IMR-90 (cell line): ENCODE results near the gene GRIA4. TPM values are rescaled to one million over a fixed set of nuclear protein-coding genes. Genes with fewer than 3 reads are reported as not detected.

ENCODE experiments used
- ATAC-seq: fragments of 200-7000 bp; cut with Tn5 transposase; 2 replicates; pipeline ENCODE4 v1.9.1; 2020; ENCODE audit warnings: low read depth, mild to moderate bottlenecking, moderate library complexity
- BruUV-seq: library from RNA; stranded (reverse); fragments of 400-500 nt; replicated peaks from 2 replicates; lab custom pipeline; 2021; lab: Mats Ljungman, UMichigan
- CTCF ChIA-PET: fragments of 300-600 bp; formaldehyde crosslinking; extraction: SDS; loops from one replicate; lab custom pipeline; 2021; ENCODE audit warnings: antibody characterized with exemption; lab: Yijun Ruan, JAX
- POLR2A ChIA-PET: fragments of 300-600 bp; sonication (Branson Sonifier 250); formaldehyde crosslinking; loops from one replicate; lab custom pipeline; 2022; ENCODE audit warnings: antibody characterized with exemption; ENCODE audit not compliant: unreplicated experiment; lab: Charles Lee
- DNase-seq: peaks from one replicate; pipeline ENCODE4 v3.0.0; 2013
- H2AFZ ChIP-seq: replicated peaks from 2 replicates; pipeline ENCODE3; 2013; ENCODE audit warnings: low read length, mild to moderate bottlenecking; ENCODE audit not compliant: poor library complexity
- H2AK5ac ChIP-seq: 2 replicates; pipeline ENCODE4 v1.6.1; 2013; ENCODE audit warnings: low read depth, low read length, inconsistent platforms
- H2AK9ac ChIP-seq: replicated peaks from 2 replicates; pipeline ENCODE3; 2013; ENCODE audit warnings: mild to moderate bottlenecking, low read depth, low read length, moderate library complexity; ENCODE audit not compliant: poor library complexity
- H2BK120ac ChIP-seq: 2 replicates; pipeline ENCODE4 v1.6.1; 2013; ENCODE audit warnings: low read depth, low read length, inconsistent platforms
- H2BK15ac ChIP-seq: 3 replicates; pipeline ENCODE4 v1.6.1; 2013; ENCODE audit warnings: low read depth, low read length, inconsistent platforms
- H2BK20ac ChIP-seq: 2 replicates; pipeline ENCODE4 v1.6.1; 2013; ENCODE audit warnings: low read depth, mild to moderate bottlenecking, inconsistent platforms, low read length, moderate library complexity
- H2BK5ac ChIP-seq: 2 replicates; pipeline ENCODE4 v1.6.1; 2013; ENCODE audit warnings: mild to moderate bottlenecking, low read depth, low read length, inconsistent platforms; ENCODE audit not compliant: poor library complexity, severe bottlenecking
- H3K14ac ChIP-seq: replicated peaks from 2 replicates; pipeline ENCODE4 v1.6.1; 2013; ENCODE audit warnings: low read depth, low read length, inconsistent platforms
- H3K18ac ChIP-seq: 2 replicates; pipeline ENCODE4 v1.6.1; 2013; ENCODE audit warnings: low read depth, low read length, control low read depth
- H3K23ac ChIP-seq: 2 replicates; pipeline ENCODE4 v1.6.1; 2013; ENCODE audit warnings: low read depth, low read length, inconsistent platforms
- H3K27ac ChIP-seq: 2 replicates; pipeline ENCODE4 v1.5.1; 2013; ENCODE audit warnings: mild to moderate bottlenecking, control low read depth, low read length; ENCODE audit not compliant: insufficient read depth
- H3K27me3 ChIP-seq: 2 replicates; pipeline ENCODE4 v1.6.1; 2013; ENCODE audit warnings: low read length; ENCODE audit not compliant: control insufficient read depth, insufficient read depth
- H3K36me3 ChIP-seq: 2 replicates; pipeline ENCODE4 v1.6.1; 2013; ENCODE audit warnings: low read length, mixed read lengths; ENCODE audit not compliant: control insufficient read depth, insufficient read depth
- H3K4ac ChIP-seq: 2 replicates; pipeline ENCODE4 v1.6.1; 2013; ENCODE audit warnings: low read depth, low read length, inconsistent platforms
- H3K4me1 ChIP-seq: 2 replicates; pipeline ENCODE4 v1.6.1; 2013; ENCODE audit warnings: low read length, mixed read lengths; ENCODE audit not compliant: control insufficient read depth, insufficient read depth
- H3K4me2 ChIP-seq: 2 replicates; pipeline ENCODE4 v1.6.1; 2013; ENCODE audit warnings: low read depth, mild to moderate bottlenecking, control low read depth, low read length, moderate library complexity
- H3K4me3 ChIP-seq: 2 replicates; pipeline ENCODE4 v1.5.1; 2013; ENCODE audit warnings: low read depth, mild to moderate bottlenecking, control low read depth, low read length, moderate library complexity; ENCODE audit not compliant: insufficient read depth
- H3K56ac ChIP-seq: 2 replicates; pipeline ENCODE4 v1.6.1; 2013; ENCODE audit warnings: low read length, inconsistent platforms; ENCODE audit not compliant: insufficient read depth; ENCODE audit errors: extremely low read depth
- H3K79me1 ChIP-seq, 2 experiments: 2 replicates each; pipeline ENCODE4 v1.6.1; 2013; ENCODE audit warnings: low read length in 2 of 2, inconsistent platforms in 1 of 2, low read depth in 1 of 2
- H3K9ac ChIP-seq: 2 replicates; pipeline ENCODE4 v1.6.1; 2013; ENCODE audit warnings: low read depth, low read length, control low read depth
- H3K9me1 ChIP-seq: 2 replicates; pipeline ENCODE4 v1.6.1; 2013; ENCODE audit warnings: low read length, inconsistent platforms; ENCODE audit not compliant: insufficient read depth
- H3K9me3 ChIP-seq: 2 replicates; pipeline ENCODE4 v1.6.1; 2013; ENCODE audit warnings: low read length; ENCODE audit not compliant: control insufficient read depth, insufficient read depth
- H4K20me1 ChIP-seq: 2 replicates; pipeline ENCODE4 v1.6.1; 2013; ENCODE audit warnings: low read length, inconsistent platforms; ENCODE audit not compliant: insufficient read depth
- H4K5ac ChIP-seq: 2 replicates; pipeline ENCODE4 v1.6.1; 2013; ENCODE audit warnings: mild to moderate bottlenecking, low read depth, low read length, control low read depth
- H4K8ac ChIP-seq, 2 experiments: 2 replicates each; pipeline ENCODE4 v1.6.1; 2013; ENCODE audit warnings: low read depth in 2 of 2, low read length in 2 of 2, control low read depth in 1 of 2, inconsistent platforms in 1 of 2
- H4K91ac ChIP-seq: 2 replicates; pipeline ENCODE4 v1.6.1; 2013; ENCODE audit warnings: low read depth, low read length, inconsistent platforms; ENCODE audit not compliant: insufficient read depth
- BHLHE40 ChIP-seq: fragments of 150-350 bp; IDR thresholded peaks from 2 replicates; pipeline ENCODE4 v1.6.1; 2016; ENCODE audit warnings: mild to moderate bottlenecking, low read depth, low read length
- CEBPB ChIP-seq: IDR thresholded peaks from 2 replicates; pipeline ENCODE4 v1.6.1; 2012; ENCODE audit warnings: low read depth, low read length, improper control_type of control experiment
- CHD1 ChIP-seq: IDR thresholded peaks from 2 replicates; pipeline ENCODE4 v1.6.1; 2012; ENCODE audit warnings: low read depth, low read length, improper control_type of control experiment
- ELK1 ChIP-seq: fragments of 150-350 bp; IDR thresholded peaks from 2 replicates; pipeline ENCODE4 v1.6.1; 2016; ENCODE audit warnings: low read depth, mild to moderate bottlenecking, low read length, moderate library complexity, borderline replicate concordance
- FOS ChIP-seq: fragments of 150-350 bp; IDR thresholded peaks from 2 replicates; pipeline ENCODE4 v1.6.1; 2016; ENCODE audit warnings: low read depth, low read length
- MAFK ChIP-seq: IDR thresholded peaks from 2 replicates; pipeline ENCODE4 v1.6.1; 2012; ENCODE audit warnings: low read depth, low read length, improper control_type of control experiment
- MAZ ChIP-seq: IDR thresholded peaks from 2 replicates; pipeline ENCODE4 v1.6.1; 2012; ENCODE audit warnings: low read depth, mild to moderate bottlenecking, low read length, improper control_type of control experiment, moderate library complexity, borderline replicate concordance
- MXI1 ChIP-seq: IDR thresholded peaks from 2 replicates; pipeline ENCODE4 v1.6.1; 2012; ENCODE audit warnings: low read depth, mild to moderate bottlenecking, low read length, moderate library complexity, borderline replicate concordance
- NFE2L2 ChIP-seq: fragments of 150-350 bp; IDR thresholded peaks from 2 replicates; pipeline ENCODE4 v1.6.1; 2016; ENCODE audit warnings: low read depth, mild to moderate bottlenecking, low read length
- POLR2A ChIP-seq: IDR thresholded peaks from 2 replicates; pipeline ENCODE4 v1.6.1; 2012; ENCODE audit warnings: mild to moderate bottlenecking, low read depth, low read length
- RAD21 ChIP-seq: IDR thresholded peaks from 2 replicates; pipeline ENCODE4 v1.6.1; 2012; ENCODE audit warnings: low read length, improper control_type of control experiment
- RCOR1 ChIP-seq: IDR thresholded peaks from 2 replicates; pipeline ENCODE4 v1.6.1; 2012; ENCODE audit warnings: mild to moderate bottlenecking, low read length, improper control_type of control experiment; ENCODE audit not compliant: insufficient replicate concordance
- RFX5 ChIP-seq: IDR thresholded peaks from 2 replicates; pipeline ENCODE4 v1.8.0; 2012; ENCODE audit warnings: low read depth, mild to moderate bottlenecking, low read length, moderate library complexity
- SMC3 ChIP-seq: fragments of 150-350 bp; IDR thresholded peaks from 2 replicates; pipeline ENCODE4 v1.6.1; 2016; ENCODE audit warnings: low read depth, mild to moderate bottlenecking, antibody characterized with exemption, low read length, moderate library complexity
- USF2 ChIP-seq: fragments of 150-350 bp; IDR thresholded peaks from 2 replicates; pipeline ENCODE4 v1.6.1; 2017; ENCODE audit warnings: mild to moderate bottlenecking, antibody characterized with exemption, low read length, low read depth
- WGBS, 2 experiments: methylation state at CpG; one replicate each; pipeline versions ENCODE4 v1.1.5 to v1.1.7; 2013; ENCODE audit warnings: missing lambda C conversion rate in 2 of 2; ENCODE audit not compliant: insufficient read length in 1 of 2; ENCODE audit errors: extremely low coverage in 2 of 2; 5-methylcytosine and 5-hydroxymethylcytosine counted together
- dilution Hi-C: fragments of 300-500 bp; cut with HindIII; formaldehyde crosslinking; loops from one replicate; pipeline ENCODE4 v1.14.3; 2018; ENCODE audit warnings: low sequenced_read_pairs; ENCODE audit not compliant: unreplicated experiment
- in situ Hi-C: fragments of 300-500 bp; cut with MboI; formaldehyde crosslinking; loops from 3 replicates; pipeline ENCODE4 v1.14.3; 2019; ENCODE audit warnings: low sequenced_read_pairs, inconsistent platforms, mixed read lengths
- intact Hi-C: fragments of 100-400 bp; cut with micrococcal nuclease; formaldehyde crosslinking; loops from 2 replicates; pipeline ENCODE4 v1.10.0; 2022
- polyA plus RNA-seq, 3 experiments: library from polyadenylated mRNA; depleted of rRNA; stranded (reverse); fragments of >200 nt; gene quantifications; 2 replicates each; pipeline ENCODE4 v1.2.3, GENCODE V29; 2012; ENCODE audit warnings: low replicate concordance in 1 of 3
- total RNA-seq: library from RNA; depleted of rRNA; stranded (reverse); fragments of >200 nt; gene quantifications from 2 replicates; pipeline ENCODE4 v1.2.3, GENCODE V29; 2012
- TF ChIP-seq, protein P1 (sequence below): conservative IDR thresholded peaks from 2 replicates; pipeline ENCODE4 v1.5.1; 2012; ENCODE audit warnings: mild to moderate bottlenecking, low read depth, low read length, improper control_type of control experiment

The GRIA4 gene
- total and polyA plus RNA-seq, 2 of the 4 experiments (the other 2 are of a cell fraction), result 0.36 to 1.0 TPM

DNA sequence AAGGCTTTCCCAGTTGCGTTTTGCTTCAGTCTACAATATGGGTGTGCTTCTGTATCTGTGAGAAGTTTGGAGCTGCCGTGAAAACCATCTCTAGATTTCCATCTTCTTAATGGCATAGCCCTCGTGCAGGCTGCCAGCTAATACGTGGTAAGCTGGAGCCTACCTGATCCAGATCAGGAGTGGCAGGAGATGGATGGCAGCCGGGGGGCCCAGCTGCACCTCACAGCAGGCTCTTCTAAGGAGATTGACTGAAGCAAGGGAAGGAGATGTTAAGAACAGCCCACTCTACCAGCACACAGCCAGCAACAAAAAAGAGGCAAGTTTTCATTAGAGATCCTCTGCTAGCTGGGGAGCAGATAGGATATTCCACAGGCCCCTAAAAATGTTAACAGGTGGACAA, 296.6 kb downstream of the GRIA4 start:
- no peak for ATAC-seq
- Histone ChIP-seq H3K14ac (no peak overlapping the region), H3K4ac (no peak overlapping the region)

More for the DNA sequence above, 296.6 kb downstream of the GRIA4 start:
- Histone ChIP-seq H2BK120ac (no peak overlapping the region), H3K56ac (no peak overlapping the region), H3K9ac (no peak overlapping the region), H3K27ac (no peak overlapping the region), H2AK5ac (no peak overlapping the region), H4K8ac (no peak overlapping the region), H3K18ac (no peak overlapping the region), H3K23ac (no peak overlapping the region), H2BK5ac (no peak overlapping the region), H2BK20ac (no peak overlapping the region), H3K79me1 (no peaks in the 10 kb centered on the region), H4K5ac (no peak overlapping the region), H3K27me3 (no peaks in the 10 kb centered on the region), H2AFZ (no peak overlapping the region), H3K4me1 (peaks cover 2% of the 10 kb centered on the region), H2AK9ac (no peak overlapping the region), H3K4me3 (no peak overlapping the region), H3K9me1 (0 out of 2 replicates have a peak, but pooled peaks cover 3% of the 10 kb centered on the region), H3K4me2 (no peak overlapping the region), H3K9me3 (no peaks in the 10 kb centered on the region), H4K20me1 (no peaks in the 10 kb centered on the region), H3K36me3 (no peaks in the 10 kb centered on the region), H2BK15ac (no peak overlapping the region), H4K91ac (no peak overlapping the region)
- dilution Hi-C loops, result no loop called here
- no CpG with 5 or more reads among the region's 5 CpGs for WGBS, 2 experiments
- no peak for DNase-seq
- ChIA-PET CTCF (no interaction called here), POLR2A (no interaction called here)
- BruUV-seq, result no TSS peak
- TF ChIP-seq POLR2A (no peak), CHD1 (no peak), FOS (no peak), RFX5 (no peak), RCOR1 (no peak), BHLHE40 (no peak), USF2 (no peak), SMC3 (no peak), ELK1 (no peak), NFE2L2 (no peak), RAD21 (no peak), CEBPB (no peak), MAZ (no peak), MAFK (no peak), MXI1 (no peak)
- TF ChIP-seq, protein P1, sequence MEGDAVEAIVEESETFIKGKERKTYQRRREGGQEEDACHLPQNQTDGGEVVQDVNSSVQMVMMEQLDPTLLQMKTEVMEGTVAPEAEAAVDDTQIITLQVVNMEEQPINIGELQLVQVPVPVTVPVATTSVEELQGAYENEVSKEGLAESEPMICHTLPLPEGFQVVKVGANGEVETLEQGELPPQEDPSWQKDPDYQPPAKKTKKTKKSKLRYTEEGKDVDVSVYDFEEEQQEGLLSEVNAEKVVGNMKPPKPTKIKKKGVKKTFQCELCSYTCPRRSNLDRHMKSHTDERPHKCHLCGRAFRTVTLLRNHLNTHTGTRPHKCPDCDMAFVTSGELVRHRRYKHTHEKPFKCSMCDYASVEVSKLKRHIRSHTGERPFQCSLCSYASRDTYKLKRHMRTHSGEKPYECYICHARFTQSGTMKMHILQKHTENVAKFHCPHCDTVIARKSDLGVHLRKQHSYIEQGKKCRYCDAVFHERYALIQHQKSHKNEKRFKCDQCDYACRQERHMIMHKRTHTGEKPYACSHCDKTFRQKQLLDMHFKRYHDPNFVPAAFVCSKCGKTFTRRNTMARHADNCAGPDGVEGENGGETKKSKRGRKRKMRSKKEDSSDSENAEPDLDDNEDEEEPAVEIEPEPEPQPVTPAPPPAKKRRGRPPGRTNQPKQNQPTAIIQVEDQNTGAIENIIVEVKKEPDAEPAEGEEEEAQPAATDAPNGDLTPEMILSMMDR, result no peak
- in situ Hi-C loops, result no loop called here
- intact Hi-C loops, result no loop called here
